HepG2 (cell line): ENCODE measurements around the gene UBTF. TPM values are rescaled to one million over a fixed set of nuclear protein-coding genes. Genes with fewer than 3 reads are reported as not detected.

ENCODE experiments used
- PCBP1 ChIP-seq: fragments of 200-400 bp; formaldehyde crosslinking; IDR thresholded peaks from 2 replicates; pipeline ENCODE4 v1.6.1; 2017; ENCODE audit warnings: mild to moderate bottlenecking, low read depth, low read length, borderline replicate concordance
- RBFOX2 ChIP-seq: fragments of 200-400 bp; formaldehyde crosslinking; IDR thresholded peaks from 2 replicates; pipeline ENCODE4 v1.6.1; 2017; ENCODE audit warnings: low read depth, mild to moderate bottlenecking, low read length
- ZNF441 ChIP-seq: sonication (generic); formaldehyde crosslinking; IDR thresholded peaks from 2 replicates; pipeline ENCODE4 v1.7.0; 2021; ENCODE audit warnings: missing genetic modification reagents, borderline replicate concordance
- polyA plus RNA-seq, 8 experiments: library from polyadenylated mRNA; depleted of rRNA in 3 of 8; stranded (reverse) in 7 of 8; unstranded in 1 of 8; fragments of >200 nt; fragmentation: Illumina TruSeq in 4 of 8; extraction: Trizol in 4 of 8; gene quantifications; 2 replicates each; pipeline versions ENCODE4 v1.2.1 to v1.2.3, GENCODE V29; 2011 to 2016; ENCODE audit warnings: low read depth in 4 of 8, missing spikeins in 1 of 8, mixed read lengths in 1 of 8; ENCODE audit not compliant: insufficient read depth in 1 of 8
- total RNA-seq, 5 experiments: library from RNA; depleted of rRNA; stranded (reverse); fragments of >200 nt; fragmentation: Illumina TruSeq; extraction: Trizol; gene quantifications; 2 replicates each; pipeline ENCODE4 v1.2.3, GENCODE V29; 2016; ENCODE audit warnings: low read depth in 1 of 5
- TF ChIP-seq, protein P1 (sequence below), 2 experiments: sonication (generic) in 1 of 2; formaldehyde crosslinking in 1 of 2; IDR thresholded peaks; 2 replicates each; pipeline versions ENCODE4 v1.6.1 to v1.9.0; 2014 to 2022; ENCODE audit warnings: antibody characterized with exemption in 1 of 2, borderline replicate concordance in 1 of 2, inconsistent platforms in 1 of 2, low read depth in 1 of 2, missing genetic modification reagents in 1 of 2
- TF ChIP-seq, protein P2 (sequence below): sonication (generic); formaldehyde crosslinking; IDR thresholded peaks from 2 replicates; pipeline ENCODE4 v1.8.1; 2023; ENCODE audit warnings: mild to moderate bottlenecking, missing genetic modification reagents

The UBTF gene
- total and polyA plus RNA-seq, 2 of the 13 experiments (the other 11 are each of a cell fraction or from before 2014, with no cell fraction given) = 15.2 to 60.9 TPM

GRCh38 chr17:44212507-44213402 lies 6.7 kb downstream of the UBTF start (continued):
- TF ChIP-seq, protein P1, sequence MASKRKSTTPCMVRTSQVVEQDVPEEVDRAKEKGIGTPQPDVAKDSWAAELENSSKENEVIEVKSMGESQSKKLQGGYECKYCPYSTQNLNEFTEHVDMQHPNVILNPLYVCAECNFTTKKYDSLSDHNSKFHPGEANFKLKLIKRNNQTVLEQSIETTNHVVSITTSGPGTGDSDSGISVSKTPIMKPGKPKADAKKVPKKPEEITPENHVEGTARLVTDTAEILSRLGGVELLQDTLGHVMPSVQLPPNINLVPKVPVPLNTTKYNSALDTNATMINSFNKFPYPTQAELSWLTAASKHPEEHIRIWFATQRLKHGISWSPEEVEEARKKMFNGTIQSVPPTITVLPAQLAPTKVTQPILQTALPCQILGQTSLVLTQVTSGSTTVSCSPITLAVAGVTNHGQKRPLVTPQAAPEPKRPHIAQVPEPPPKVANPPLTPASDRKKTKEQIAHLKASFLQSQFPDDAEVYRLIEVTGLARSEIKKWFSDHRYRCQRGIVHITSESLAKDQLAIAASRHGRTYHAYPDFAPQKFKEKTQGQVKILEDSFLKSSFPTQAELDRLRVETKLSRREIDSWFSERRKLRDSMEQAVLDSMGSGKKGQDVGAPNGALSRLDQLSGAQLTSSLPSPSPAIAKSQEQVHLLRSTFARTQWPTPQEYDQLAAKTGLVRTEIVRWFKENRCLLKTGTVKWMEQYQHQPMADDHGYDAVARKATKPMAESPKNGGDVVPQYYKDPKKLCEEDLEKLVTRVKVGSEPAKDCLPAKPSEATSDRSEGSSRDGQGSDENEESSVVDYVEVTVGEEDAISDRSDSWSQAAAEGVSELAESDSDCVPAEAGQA (IDR thresholded peaks at IDR 0.05; ENCODE audit: low read depth) = no peak
- TF ChIP-seq, protein P1 (CRISPR knock-in tag; IDR thresholded peaks at IDR 0.05; ENCODE audit: borderline replicate concordance) = no peak
- TF ChIP-seq RBFOX2 = peak; percentile 64
- TF ChIP-seq PCBP1 = 0 out of 2 replicates have a peak, but pooled peaks have one; percentile 27
- TF ChIP-seq, protein P2, sequence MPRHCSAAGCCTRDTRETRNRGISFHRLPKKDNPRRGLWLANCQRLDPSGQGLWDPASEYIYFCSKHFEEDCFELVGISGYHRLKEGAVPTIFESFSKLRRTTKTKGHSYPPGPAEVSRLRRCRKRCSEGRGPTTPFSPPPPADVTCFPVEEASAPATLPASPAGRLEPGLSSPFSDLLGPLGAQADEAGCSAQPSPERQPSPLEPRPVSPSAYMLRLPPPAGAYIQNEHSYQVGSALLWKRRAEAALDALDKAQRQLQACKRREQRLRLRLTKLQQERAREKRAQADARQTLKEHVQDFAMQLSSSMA = no peak
- no peak for TF ChIP-seq ZNF441 (CRISPR knock-in tag)
